Measurements from ENCODE around the gene CACNA1D.

Gene CACNA1D

DNA sequence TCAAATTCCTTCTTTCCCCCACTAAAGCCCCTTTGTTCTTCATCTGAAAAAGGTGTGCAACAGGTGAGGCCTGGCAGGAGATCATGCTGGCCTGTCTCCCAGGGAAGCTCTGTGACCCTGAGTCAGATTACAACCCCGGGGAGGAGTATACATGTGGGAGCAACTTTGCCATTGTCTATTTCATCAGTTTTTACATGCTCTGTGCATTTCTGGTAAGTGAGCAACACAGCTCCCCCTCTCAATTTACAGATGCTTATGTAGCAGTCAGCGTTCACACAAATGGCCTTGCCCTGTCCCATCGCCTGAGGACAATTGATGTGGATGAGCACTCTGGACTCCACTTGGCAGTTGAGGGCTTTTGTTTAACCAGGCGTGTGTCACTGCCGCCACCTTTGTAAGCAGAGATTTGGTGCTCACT lies 281.4 kb downstream of the CACNA1D start:
- POLR2A ChIA-PET = no interaction called here
- H3K4me3 ChIP-seq (ENCODE audit: low read depth, low read length) = no peak overlapping the region
- CTCF ChIA-PET = interaction anchor here (0.7 to 1.8 kb wide), 3 partner anchors 10 to 70 kb away, joined by 3 to 7 read pairs (median 3); no protein-coding TSS in a partner anchor
- TF ChIP-seq, protein P1, sequence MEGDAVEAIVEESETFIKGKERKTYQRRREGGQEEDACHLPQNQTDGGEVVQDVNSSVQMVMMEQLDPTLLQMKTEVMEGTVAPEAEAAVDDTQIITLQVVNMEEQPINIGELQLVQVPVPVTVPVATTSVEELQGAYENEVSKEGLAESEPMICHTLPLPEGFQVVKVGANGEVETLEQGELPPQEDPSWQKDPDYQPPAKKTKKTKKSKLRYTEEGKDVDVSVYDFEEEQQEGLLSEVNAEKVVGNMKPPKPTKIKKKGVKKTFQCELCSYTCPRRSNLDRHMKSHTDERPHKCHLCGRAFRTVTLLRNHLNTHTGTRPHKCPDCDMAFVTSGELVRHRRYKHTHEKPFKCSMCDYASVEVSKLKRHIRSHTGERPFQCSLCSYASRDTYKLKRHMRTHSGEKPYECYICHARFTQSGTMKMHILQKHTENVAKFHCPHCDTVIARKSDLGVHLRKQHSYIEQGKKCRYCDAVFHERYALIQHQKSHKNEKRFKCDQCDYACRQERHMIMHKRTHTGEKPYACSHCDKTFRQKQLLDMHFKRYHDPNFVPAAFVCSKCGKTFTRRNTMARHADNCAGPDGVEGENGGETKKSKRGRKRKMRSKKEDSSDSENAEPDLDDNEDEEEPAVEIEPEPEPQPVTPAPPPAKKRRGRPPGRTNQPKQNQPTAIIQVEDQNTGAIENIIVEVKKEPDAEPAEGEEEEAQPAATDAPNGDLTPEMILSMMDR (IDR thresholded peaks at IDR 0.05; ENCODE audit: insufficient read depth, low read length, missing control alignments) = no peak
- DNase-seq (ENCODE audit: low read depth, low spot score) = no peak

- no peak for DNase-seq (ENCODE audit: low read depth, low spot score)
- ChIA-PET POLR2A (no interaction called here), CTCF (interaction anchor here (0.6 to 1.1 kb wide), 2 partner anchors 69 to 395 kb away, joined by 3 read pairs; no protein-coding TSS in a partner anchor)
- TF ChIP-seq, protein P1 (IDR thresholded peaks at IDR 0.05; ENCODE audit: insufficient read depth, low read length, missing control alignments) = no peak
- no peak overlapping the region for H3K4me3 ChIP-seq (ENCODE audit: low read depth, low read length)
Observed at GRCh38 chr3:53776494-53777101, 282.2 kb downstream of the CACNA1D start.

GRCh38 chr3:53777468-53777867 lies 283.1 kb downstream of the CACNA1D start:
- ChIA-PET CTCF (interaction anchor here (0.6 kb wide), 1 partner anchor 394 kb away, joined by 3 read pairs; no protein-coding TSS in a partner anchor), POLR2A (no interaction called here)
- TF ChIP-seq, protein P1 (IDR thresholded peaks at IDR 0.05; ENCODE audit: insufficient read depth, low read length, missing control alignments) = no peak
- no peak overlapping the region for H3K4me3 ChIP-seq (ENCODE audit: low read depth, low read length)
- no peak for DNase-seq (ENCODE audit: low read depth, low spot score)

DNA sequence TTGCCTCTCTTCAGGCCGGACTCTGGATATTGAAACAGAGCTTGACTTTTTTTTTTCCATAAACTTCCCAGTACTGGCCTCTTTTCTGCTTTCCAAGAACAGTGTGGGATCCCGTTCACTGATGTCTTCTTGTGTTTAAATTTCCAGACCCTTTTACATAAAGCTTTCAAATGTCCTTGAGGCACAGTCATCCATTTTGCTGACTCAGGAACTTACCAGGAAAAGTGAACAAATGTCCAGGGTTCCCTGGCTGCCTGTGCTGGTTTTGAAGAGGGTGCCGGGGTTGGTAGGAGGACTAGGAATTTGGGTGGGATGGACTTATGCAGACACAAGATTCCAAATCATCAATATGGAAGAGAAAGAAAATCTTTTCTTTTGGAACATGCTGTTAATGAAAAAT lies 283.7 kb downstream of the CACNA1D start:
- H3K4me3 ChIP-seq (ENCODE audit: low read depth, low read length) = no peak overlapping the region
- CTCF ChIA-PET = no interaction called here
- no peak for DNase-seq (ENCODE audit: low read depth, low spot score)
- POLR2A ChIA-PET = no interaction called here
- TF ChIP-seq, protein P1 (IDR thresholded peaks at IDR 0.05; ENCODE audit: insufficient read depth, low read length, missing control alignments) = no peak

GRCh38 chr3:53780171-53780570 lies 285.8 kb downstream of the CACNA1D start:
- ChIA-PET POLR2A (no interaction called here), CTCF (no interaction called here)
- DNase-seq (ENCODE audit: low read depth, low spot score) = no peak

GRCh38 chr3:53780806-53781205 lies 286.4 kb downstream of the CACNA1D start:
- H3K4me3 ChIP-seq (ENCODE audit: low read depth, low read length) = no peak overlapping the region
- ChIA-PET POLR2A (no interaction called here), CTCF (no interaction called here)
- DNase-seq (ENCODE audit: low read depth, low spot score) = no peak
- TF ChIP-seq, protein P1 (IDR thresholded peaks at IDR 0.05; ENCODE audit: insufficient read depth, low read length, missing control alignments) = no peak

More at GRCh38 chr3:53780171-53780570, 285.8 kb downstream of the CACNA1D start:
- no peak overlapping the region for H3K4me3 ChIP-seq (ENCODE audit: low read depth, low read length)
- TF ChIP-seq, protein P1 (IDR thresholded peaks at IDR 0.05; ENCODE audit: insufficient read depth, low read length, missing control alignments) = no peak
